Activated CD8-positive, alpha-beta T cell treated with anti-CD3 and anti-CD28 coated beads for 36 hours (primary cell): ENCODE measurements around the gene GRAMD2B. TPM values are rescaled to one million over a fixed set of nuclear protein-coding genes. Genes with fewer than 3 reads are reported as not detected.

Experiments used
- ATAC-seq: fragments of 200-7000 bp; cut with Tn5 transposase; one replicate; pipeline ENCODE4 v1.10.0; 2021; ENCODE audit warnings: mild to moderate bottlenecking, moderate library complexity
- CTCF ChIA-PET: fragments of 350-600 bp; sonication (Branson Sonifier 250); formaldehyde crosslinking; loops from one replicate; lab custom pipeline; 2021; ENCODE audit warnings: antibody characterized with exemption; lab: Charles Lee
- POLR2A ChIA-PET: fragments of 350-600 bp; sonication (Branson Sonifier 250); formaldehyde crosslinking; loops from one replicate; lab custom pipeline; 2021; ENCODE audit warnings: antibody characterized with exemption; lab: Charles Lee
- DNase-seq: peaks from one replicate; pipeline ENCODE4 v3.0.0-alpha.2; 2020
- H3K27ac Mint-ChIP-seq: one replicate; pipeline ENCODE4 v1.8.0; 2021; ENCODE audit warnings: mild to moderate bottlenecking, mixed read lengths
- H3K27me3 Mint-ChIP-seq: one replicate; pipeline ENCODE4 v1.8.0; 2021; ENCODE audit warnings: mixed read lengths
- H3K36me3 Mint-ChIP-seq: one replicate; pipeline ENCODE4 v1.8.0; 2021; ENCODE audit warnings: low read depth, mixed read lengths
- H3K4me1 Mint-ChIP-seq: one replicate; pipeline ENCODE4 v1.8.0; 2021; ENCODE audit warnings: low read depth, mixed read lengths
- H3K4me3 Mint-ChIP-seq: one replicate; pipeline ENCODE4 v1.8.0; 2021; ENCODE audit warnings: mild to moderate bottlenecking, moderate library complexity, mixed read lengths
- H3K9me3 Mint-ChIP-seq: one replicate; pipeline ENCODE4 v1.8.0; 2021; ENCODE audit warnings: mixed read lengths
- intact Hi-C: fragments of 100-400 bp; cut with micrococcal nuclease; formaldehyde crosslinking; loops from one replicate; pipeline ENCODE4 v1.10.0; 2022
- total RNA-seq, 2 experiments: library from RNA; stranded (reverse); gene quantifications; one replicate each; pipeline ENCODE4 v1.2.3, GENCODE V29; 2021
- TF ChIP-seq, protein P1 (sequence below): fragments of 200-600 bp; IDR thresholded peaks from one replicate; pipeline ENCODE4 v1.8.0; 2022; ENCODE audit warnings: antibody characterized with exemption, mild to moderate bottlenecking

GRAMD2B gene
- total RNA-seq, 2 experiments from 2014 or later, result 8.0 to 8.4 TPM

DNA sequence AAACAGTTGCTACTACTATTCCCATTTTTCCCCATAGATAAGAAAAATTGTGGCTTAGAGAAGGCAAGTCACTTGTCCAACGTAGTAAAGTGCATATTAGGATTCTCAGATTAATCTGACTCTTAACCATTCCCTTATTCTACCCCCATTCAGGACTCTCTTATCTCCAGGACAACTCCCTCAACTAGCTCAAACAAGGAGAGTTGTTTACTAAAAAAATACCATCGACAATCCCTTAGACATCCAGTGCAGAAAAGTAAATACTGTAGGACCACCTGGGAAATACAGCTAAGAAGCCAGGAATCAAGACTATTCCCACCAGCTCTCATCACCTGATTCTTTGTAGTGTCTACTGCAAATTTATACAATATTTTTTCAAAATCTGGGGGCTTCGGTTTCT, 9.4 kb upstream of the GRAMD2B start:
- intact Hi-C loops, result no loop called here
- Mint-ChIP-seq H3K9me3 (peaks cover 16% of the 10 kb centered on the region), H3K27me3 (no peaks in the 10 kb centered on the region), H3K27ac (no peak overlapping the region), H3K36me3 (no peaks in the 10 kb centered on the region), H3K4me1 (no peaks in the 10 kb centered on the region), H3K4me3 (no peak overlapping the region)
- DNase-seq (no peak), ATAC-seq (no peak)
- POLR2A ChIA-PET, result no interaction called here
- CTCF ChIA-PET, result no interaction called here
- TF ChIP-seq, protein P1, sequence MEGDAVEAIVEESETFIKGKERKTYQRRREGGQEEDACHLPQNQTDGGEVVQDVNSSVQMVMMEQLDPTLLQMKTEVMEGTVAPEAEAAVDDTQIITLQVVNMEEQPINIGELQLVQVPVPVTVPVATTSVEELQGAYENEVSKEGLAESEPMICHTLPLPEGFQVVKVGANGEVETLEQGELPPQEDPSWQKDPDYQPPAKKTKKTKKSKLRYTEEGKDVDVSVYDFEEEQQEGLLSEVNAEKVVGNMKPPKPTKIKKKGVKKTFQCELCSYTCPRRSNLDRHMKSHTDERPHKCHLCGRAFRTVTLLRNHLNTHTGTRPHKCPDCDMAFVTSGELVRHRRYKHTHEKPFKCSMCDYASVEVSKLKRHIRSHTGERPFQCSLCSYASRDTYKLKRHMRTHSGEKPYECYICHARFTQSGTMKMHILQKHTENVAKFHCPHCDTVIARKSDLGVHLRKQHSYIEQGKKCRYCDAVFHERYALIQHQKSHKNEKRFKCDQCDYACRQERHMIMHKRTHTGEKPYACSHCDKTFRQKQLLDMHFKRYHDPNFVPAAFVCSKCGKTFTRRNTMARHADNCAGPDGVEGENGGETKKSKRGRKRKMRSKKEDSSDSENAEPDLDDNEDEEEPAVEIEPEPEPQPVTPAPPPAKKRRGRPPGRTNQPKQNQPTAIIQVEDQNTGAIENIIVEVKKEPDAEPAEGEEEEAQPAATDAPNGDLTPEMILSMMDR, result no peak

- no peak overlapping the region for H3K4me3 Mint-ChIP-seq
- DNase-seq, result no peak
- TF ChIP-seq, protein P1, result no peak
- intact Hi-C loops, result no loop called here
- peaks cover 13% of the 10 kb centered on the region for H3K9me3 Mint-ChIP-seq
- POLR2A ChIA-PET, result no interaction called here
- ATAC-seq, result no peak
- no peaks in the 10 kb centered on the region for H3K27me3 Mint-ChIP-seq
- H3K4me1 Mint-ChIP-seq, result peaks cover 6% of the 10 kb centered on the region
- CTCF ChIA-PET, result no interaction called here
- no peaks in the 10 kb centered on the region for H3K36me3 Mint-ChIP-seq
- H3K27ac Mint-ChIP-seq, result no peak overlapping the region
Measured at GRCh38 chr5:126414874-126415502, 8.2 kb upstream of the GRAMD2B start.

GRCh38 chr5:126415789-126416188, 7.4 kb upstream of the GRAMD2B start:
- ATAC-seq, result no peak

GRCh38 chr5:126416266-126416925, 6.8 kb upstream of the GRAMD2B start:
- Mint-ChIP-seq H3K4me1 (peaks cover 6% of the 10 kb centered on the region), H3K9me3 (peaks cover 3% of the 10 kb centered on the region), H3K27ac (no peak overlapping the region), H3K27me3 (no peaks in the 10 kb centered on the region), H3K4me3 (no peak overlapping the region), H3K36me3 (no peaks in the 10 kb centered on the region)
- ATAC-seq (no peak), DNase-seq (no peak)
- intact Hi-C loops, result no loop called here
- CTCF ChIA-PET, result interaction anchor here (0.6 kb wide), 1 partner anchor 18 kb away, joined by 3 read pairs; no protein-coding TSS in a partner anchor
- TF ChIP-seq, protein P1, result no peak
- POLR2A ChIA-PET, result no interaction called here

More at GRCh38 chr5:126415789-126416188, 7.4 kb upstream of the GRAMD2B start:
- ChIA-PET POLR2A (no interaction called here), CTCF (no interaction called here)
- H3K4me3 Mint-ChIP-seq, result no peak overlapping the region
- no peaks in the 10 kb centered on the region for H3K36me3 Mint-ChIP-seq
- no peaks in the 10 kb centered on the region for H3K27me3 Mint-ChIP-seq
- peaks cover 6% of the 10 kb centered on the region for H3K4me1 Mint-ChIP-seq
- no peak for DNase-seq
- no peak overlapping the region for H3K27ac Mint-ChIP-seq
- TF ChIP-seq, protein P1, result no peak
- peaks cover 9% of the 10 kb centered on the region for H3K9me3 Mint-ChIP-seq
- intact Hi-C loops, result no loop called here

DNA sequence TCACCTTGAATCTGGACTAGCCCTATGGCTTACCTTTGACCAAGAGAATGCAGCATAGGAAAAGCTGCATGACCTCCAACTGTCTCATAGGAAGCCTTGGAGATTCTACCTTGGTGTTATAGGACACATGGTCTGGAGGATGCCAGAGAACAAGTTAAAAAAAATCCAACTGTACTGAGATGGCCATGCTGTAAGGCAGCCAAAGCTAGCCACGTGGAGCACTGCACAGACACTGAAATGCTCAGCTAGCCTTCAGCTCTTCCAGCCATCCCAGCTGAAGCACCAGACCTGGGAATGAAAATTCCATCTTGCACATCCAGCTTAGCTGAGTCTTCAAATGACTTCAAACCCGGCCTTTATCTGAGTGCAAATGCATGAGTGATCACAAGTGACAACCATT, 6.0 kb upstream of the GRAMD2B start:
- Mint-ChIP-seq H3K27me3 (no peaks in the 10 kb centered on the region), H3K27ac (no peak overlapping the region), H3K36me3 (no peaks in the 10 kb centered on the region), H3K9me3 (no peaks in the 10 kb centered on the region), H3K4me1 (peaks cover 6% of the 10 kb centered on the region), H3K4me3 (no peak overlapping the region)
- TF ChIP-seq, protein P1, result no peak
- ATAC-seq (no peak), DNase-seq (no peak)
- intact Hi-C loops, result no loop called here
- CTCF ChIA-PET, result no interaction called here
- POLR2A ChIA-PET, result no interaction called here
